Fibroblast of skin of left biceps (primary cell): ENCODE measurements around the gene TSPAN31.
A peak's percentile ranks its signal among the peaks of the same experiment; 100 is the strongest.
"Not testable (repeated sequence)": the region's sequence is repeated elsewhere in the genome, so short reads cannot be mapped to it uniquely, and the experiment has no call there.

Source experiments
- DNase-seq, 2 experiments: peaks; one replicate each; pipeline ENCODE4 v3.0.0-alpha.2; 2013; ENCODE audit warnings: low read depth in 2 of 2

TSPAN31 gene

DNA sequence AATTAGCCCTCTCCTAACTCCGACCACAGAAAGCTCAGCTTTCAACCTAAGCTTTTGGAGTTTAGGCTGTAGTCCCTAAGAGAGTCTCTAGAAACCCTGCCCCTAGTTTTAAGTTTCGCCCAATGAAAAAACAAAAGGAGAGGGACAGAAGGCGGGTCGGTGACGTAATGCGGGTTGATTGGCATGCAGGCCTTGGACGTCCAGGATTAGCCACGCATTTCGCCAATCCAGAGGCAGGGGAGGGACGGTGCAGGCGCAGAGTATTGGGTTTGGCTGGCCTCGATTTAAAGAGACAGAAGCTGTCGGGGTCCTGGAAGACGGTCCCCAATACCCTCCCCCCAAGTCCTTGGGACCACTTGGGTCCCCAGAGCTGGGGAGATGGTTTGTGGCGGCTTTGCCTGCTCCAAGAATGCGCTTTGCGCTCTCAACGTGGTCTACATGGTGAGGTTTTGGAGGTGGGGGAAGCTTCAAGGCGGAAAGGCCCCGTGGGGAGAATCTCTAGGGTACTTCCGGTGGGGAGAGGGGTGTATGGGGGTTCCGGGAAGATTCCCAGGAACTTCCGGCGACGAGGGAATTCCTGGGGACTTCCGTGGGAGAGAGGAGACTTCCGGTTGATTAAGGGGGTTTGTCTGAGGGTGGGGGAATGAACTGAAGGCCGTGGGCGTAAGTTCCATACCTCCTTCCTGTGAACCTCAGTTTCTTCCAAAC is at the start of gene TSPAN31:
Gene TSPAN31, plus strand, starts transcription at position 263 of the 708 bp plus-strand sequence. Its CDS starts 116 bp downstream, at position 379.
- DNase-seq: peak; percentile 96 to 97

DNA sequence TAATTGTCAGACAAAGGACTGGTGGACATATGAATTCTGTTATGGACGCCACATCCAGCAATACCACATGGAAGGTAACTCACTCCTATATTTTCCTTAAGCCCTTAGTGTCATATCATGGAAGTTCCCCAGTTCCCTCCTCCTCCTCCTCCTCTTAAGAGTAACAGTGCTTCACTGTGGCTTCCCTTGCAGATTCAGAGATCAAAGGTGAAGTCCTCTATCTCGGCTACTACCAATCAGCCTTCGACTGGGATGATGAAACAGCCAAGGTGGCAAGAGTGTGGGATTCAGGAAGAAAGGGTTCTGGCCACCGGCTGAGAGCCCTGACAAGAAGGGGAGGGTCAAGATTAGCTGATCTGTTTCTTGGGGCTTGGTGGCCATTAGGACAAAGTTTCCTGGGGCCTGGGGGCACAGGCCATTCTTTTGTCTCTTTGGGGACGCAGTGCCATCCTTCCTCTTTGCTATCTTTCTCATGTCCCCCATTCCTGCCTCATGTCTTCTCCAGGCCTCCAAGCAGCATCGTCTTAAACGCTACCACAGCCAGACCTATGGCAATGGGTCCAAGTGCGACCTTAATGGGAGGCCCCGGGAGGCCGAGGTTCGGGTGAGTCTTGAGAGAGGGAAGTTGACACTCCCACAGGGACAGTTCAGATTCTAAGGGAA is 48.9 kb upstream of the TSPAN31 start:
- no peak for DNase-seq

GRCh38 chr12:57697076-57697475 is 47.8 kb upstream of the TSPAN31 start:
- DNase-seq: no peak

- DNase-seq: no peak
Observed at GRCh38 chr12:57698414-57698813, 46.4 kb upstream of the TSPAN31 start.

DNA sequence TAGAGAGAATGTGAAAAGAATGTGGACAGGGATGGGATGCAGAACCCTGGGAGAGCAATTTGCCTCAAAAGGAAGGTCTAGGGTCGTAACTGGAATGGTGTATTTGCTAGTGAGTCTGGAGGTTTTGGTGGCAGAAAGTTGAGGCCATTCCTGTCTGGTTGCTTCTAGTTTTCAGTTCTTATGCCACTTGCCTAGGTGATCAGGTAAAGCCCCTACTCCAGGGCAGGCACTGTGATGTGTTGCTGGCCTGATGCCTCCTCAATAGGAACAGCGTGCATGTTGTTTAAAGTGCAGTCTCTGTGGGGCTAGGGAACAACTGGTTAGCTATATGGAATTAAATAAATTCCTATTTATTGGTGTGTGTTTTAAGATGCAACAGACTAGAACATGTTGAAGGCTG is 44.5 kb upstream of the TSPAN31 start:
- DNase-seq: no peak

- no peak for DNase-seq
Observed at GRCh38 chr12:57707250-57707649, 37.6 kb upstream of the TSPAN31 start.

GRCh38 chr12:57708296-57708695 is 36.5 kb upstream of the TSPAN31 start:
- no peak for DNase-seq

GRCh38 chr12:57712701-57713100 is 32.1 kb upstream of the TSPAN31 start:
- DNase-seq: no peak

- no peak for DNase-seq
Observed at GRCh38 chr12:57713209-57713608, 31.6 kb upstream of the TSPAN31 start.

DNA sequence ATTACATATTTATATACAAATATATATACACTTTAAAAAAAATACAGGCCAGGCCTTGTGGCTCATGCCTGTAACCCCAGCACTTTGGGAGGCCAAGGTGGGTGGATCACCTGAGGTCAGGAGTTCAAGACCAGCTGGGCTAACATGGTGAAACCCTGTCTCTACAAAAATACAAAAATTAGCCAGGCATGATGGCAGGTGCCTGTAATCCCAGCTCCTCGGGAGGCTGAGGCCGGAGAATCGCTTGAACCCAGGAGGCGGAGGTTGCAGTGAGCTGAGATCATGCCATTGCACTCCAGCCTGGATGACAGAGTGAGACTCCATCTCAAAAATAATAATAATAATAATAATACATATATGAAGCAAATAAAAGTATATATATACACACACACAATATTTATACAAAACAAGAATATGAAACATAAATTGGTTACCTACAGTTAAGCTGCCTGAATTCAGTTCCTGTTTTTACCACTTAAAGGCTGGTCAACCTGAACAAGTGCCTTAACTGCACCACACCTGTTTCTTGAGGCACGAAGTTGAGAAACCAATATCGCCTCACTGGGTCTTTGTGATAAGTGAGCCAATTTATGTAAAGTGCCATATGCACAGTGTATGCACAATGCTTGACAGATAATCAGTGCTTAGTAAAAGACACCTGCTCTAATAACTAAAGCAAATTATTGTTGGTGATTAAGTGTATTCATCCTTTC is 29.6 kb upstream of the TSPAN31 start:
- not testable (repeated sequence) for DNase-seq

DNA sequence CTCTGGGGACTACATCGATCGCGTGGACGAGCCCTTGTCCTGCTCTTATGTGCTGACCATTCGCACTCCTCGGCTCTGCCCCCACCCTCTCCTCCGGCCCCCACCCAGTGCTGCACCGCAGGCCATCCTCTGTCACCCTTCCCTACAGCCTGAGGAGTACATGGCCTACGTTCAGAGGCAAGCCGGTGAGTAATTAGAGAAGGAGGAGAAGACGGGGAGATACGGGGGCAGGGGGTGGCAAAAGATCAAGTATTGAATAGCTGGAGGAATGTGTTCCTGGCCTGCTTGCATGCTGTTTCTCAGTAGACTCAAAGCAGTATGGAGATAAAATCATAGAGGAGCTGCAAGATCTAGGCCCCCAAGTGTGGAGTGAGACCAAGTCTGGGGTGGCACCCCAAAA is 29.1 kb upstream of the TSPAN31 start:
- no peak for DNase-seq

GRCh38 chr12:57716305-57716704 is 28.5 kb upstream of the TSPAN31 start:
- DNase-seq: no peak

DNA sequence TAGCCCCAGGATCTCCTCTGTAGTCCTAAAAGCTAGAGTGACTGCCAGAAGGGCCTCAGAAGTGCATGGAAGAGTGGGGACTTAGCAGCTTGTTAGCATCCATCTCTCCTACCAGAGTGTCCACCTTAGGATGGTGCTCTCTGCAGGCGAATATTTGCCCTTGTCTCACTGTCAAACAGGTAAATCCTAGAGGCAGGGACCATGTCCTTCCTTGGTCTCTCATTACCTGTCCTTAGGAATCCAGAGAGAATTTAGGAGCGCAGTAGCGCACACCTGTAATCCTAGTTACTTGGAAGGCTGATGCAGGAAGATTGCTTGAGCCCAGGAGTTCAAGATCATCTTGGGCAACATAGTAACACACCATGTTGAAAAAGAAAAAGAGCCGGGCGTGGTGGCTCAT is 27.7 kb upstream of the TSPAN31 start:
- DNase-seq: no peak

GRCh38 chr12:57717846-57718640 is 26.8 kb upstream of the TSPAN31 start:
- DNase-seq: no peak

- DNase-seq: no peak
Observed at GRCh38 chr12:57718641-57719528, 26.0 kb upstream of the TSPAN31 start.

DNA sequence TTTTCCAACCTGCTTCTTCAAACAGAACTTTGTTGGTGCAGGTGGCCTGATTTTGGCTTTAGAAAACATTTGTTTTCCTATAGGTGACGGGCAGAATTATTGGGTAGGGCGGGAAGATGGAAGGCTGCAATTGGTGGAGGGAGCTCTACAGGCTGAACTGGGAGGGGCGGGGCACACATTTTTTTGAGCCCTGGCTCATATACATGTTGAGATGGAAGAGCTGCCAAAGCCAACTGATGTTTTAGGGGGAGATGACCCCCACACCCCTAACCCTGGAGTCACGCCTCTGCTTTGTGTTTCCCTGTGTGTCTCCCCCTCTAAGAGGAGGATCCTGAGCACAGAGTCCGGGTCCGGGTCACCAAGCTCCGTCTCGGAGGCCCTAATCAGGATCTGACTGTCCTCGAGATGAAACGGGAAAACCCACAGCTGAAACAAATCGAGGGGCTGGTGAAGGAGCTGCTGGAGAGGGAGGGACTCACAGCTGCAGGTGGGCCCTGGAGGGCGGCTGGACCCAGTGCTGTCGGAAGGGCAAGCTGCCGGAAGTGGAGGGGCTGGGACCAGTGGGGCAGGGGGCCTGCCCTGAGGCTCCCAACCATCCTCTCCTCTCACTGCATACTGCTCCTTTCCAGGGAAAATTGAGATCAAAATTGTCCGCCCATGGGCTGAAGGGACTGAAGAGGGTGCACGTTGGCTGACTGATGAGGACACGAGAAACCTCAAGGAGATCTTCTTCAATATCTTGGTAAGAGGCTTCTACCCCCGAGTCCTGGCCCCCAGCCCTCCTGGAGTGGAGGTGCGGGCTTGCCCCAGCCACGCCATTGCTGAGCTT is 24.8 kb upstream of the TSPAN31 start:
- DNase-seq: no peak

DNA sequence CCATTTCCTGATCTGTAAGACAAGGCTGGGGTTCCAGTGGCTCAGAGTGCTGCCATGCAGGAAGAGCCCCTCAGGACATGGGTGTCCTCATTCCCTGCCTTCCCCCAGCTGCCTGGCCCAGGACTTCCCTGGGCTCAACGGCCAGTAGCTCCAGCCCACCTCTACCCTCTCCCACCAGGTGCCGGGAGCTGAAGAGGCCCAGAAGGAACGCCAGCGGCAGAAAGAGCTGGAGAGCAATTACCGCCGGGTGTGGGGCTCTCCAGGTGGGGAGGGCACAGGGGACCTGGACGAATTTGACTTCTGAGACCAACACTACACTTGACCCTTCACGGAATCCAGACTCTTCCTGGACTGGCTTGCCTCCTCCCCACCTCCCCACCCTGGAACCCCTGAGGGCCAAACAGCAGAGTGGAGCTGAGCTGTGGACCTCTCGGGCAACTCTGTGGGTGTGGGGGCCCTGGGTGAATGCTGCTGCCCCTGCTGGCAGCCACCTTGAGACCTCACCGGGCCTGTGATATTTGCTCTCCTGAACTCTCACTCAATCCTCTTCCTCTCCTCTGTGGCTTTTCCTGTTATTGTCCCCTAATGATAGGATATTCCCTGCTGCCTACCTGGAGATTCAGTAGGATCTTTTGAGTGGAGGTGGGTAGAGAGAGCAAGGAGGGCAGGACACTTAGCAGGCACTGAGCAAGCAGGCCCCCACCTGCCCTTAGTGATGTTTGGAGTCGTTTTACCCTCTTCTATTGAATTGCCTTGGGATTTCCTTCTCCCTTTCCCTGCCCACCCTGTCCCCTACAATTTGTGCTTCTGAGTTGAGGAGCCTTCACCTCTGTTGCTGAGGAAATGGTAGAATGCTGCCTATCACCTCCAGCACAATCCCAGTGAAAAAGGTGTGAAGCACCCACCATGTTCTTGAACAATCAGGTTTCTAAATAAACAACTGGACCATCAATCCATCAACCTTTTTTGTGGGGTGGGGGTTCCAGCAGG is 23.9 kb upstream of the TSPAN31 start:
- DNase-seq: no peak

GRCh38 chr12:57721846-57722608 is 22.8 kb upstream of the TSPAN31 start:
- DNase-seq: not testable (repeated sequence)
